Keratinocyte (primary cell): Measurements from ENCODE around the gene DCUN1D2. TPM values are rescaled to one million over a fixed set of nuclear protein-coding genes. Genes with fewer than 3 reads are reported as not detected.

ENCODE experiments used
- DNase-seq: peaks from one replicate; pipeline ENCODE4 v3.0.0-alpha.2; 2011; ENCODE audit warnings: low read depth, missing footprints, low spot score
- FAIRE-seq: peaks from 2 replicates; lab custom pipeline; 2011; peaks lifted over from hg19 to GRCh38; lab: Jason Lieb, UNC
- H2AFZ ChIP-seq: 2 replicates; pipeline ENCODE4 v1.6.0; 2012; ENCODE audit warnings: low read length, control low read depth, inconsistent platforms; ENCODE audit not compliant: control insufficient read depth
- H3K27ac ChIP-seq: 2 replicates; pipeline ENCODE4 v1.5.1; 2011; ENCODE audit warnings: low read length; ENCODE audit not compliant: control insufficient read depth, insufficient read depth
- H3K27me3 ChIP-seq: 3 replicates; pipeline ENCODE4 v1.6.0; 2011; ENCODE audit warnings: low read length; ENCODE audit not compliant: control insufficient read depth, insufficient read depth; ENCODE audit errors: extremely low read depth
- H3K36me3 ChIP-seq, 2 experiments: 2 replicates in 1 of 2; 3 replicates in 1 of 2; pipeline ENCODE4 v1.5.1; 2011; ENCODE audit warnings: low read length in 2 of 2, mild to moderate bottlenecking in 1 of 2; ENCODE audit not compliant: control insufficient read depth in 2 of 2, insufficient read depth in 2 of 2; ENCODE audit errors: extremely low read depth in 1 of 2
- H3K4me1 ChIP-seq: 3 replicates; pipeline ENCODE4 v1.5.1; 2011; ENCODE audit warnings: low read length; ENCODE audit not compliant: control insufficient read depth, insufficient read depth; ENCODE audit errors: extremely low read depth
- H3K4me2 ChIP-seq: 3 replicates; pipeline ENCODE4 v1.6.0; 2011; ENCODE audit warnings: low read depth, low read length; ENCODE audit not compliant: control insufficient read depth, insufficient read depth; ENCODE audit errors: extremely low read depth
- H3K4me3 ChIP-seq, 3 experiments: fragments of 200-600 bp in 1 of 3; sonication (generic) in 1 of 3; 2 replicates in 2 of 3; 3 replicates in 1 of 3; pipeline ENCODE4 v1.5.1; 2011 to 2016; ENCODE audit warnings: low read length in 3 of 3, mild to moderate bottlenecking in 3 of 3, control low read depth in 2 of 3, inconsistent platforms in 1 of 3, low read depth in 1 of 3, mixed read lengths in 1 of 3, mixed run types in 1 of 3, moderate library complexity in 1 of 3; ENCODE audit not compliant: control insufficient read depth in 2 of 3, insufficient read depth in 2 of 3; ENCODE audit errors: extremely low read depth in 1 of 3
- H3K79me2 ChIP-seq: 2 replicates; pipeline ENCODE4 v1.6.0; 2012; ENCODE audit warnings: low read length; ENCODE audit not compliant: control insufficient read depth, insufficient read depth
- H3K9ac ChIP-seq: 3 replicates; pipeline ENCODE4 v1.6.0; 2011; ENCODE audit warnings: low read length; ENCODE audit not compliant: control insufficient read depth, insufficient read depth; ENCODE audit errors: extremely low read depth
- H3K9me1 ChIP-seq: 3 replicates; pipeline ENCODE4 v1.6.0; 2011; ENCODE audit warnings: low read length; ENCODE audit not compliant: control insufficient read depth, insufficient read depth; ENCODE audit errors: extremely low read depth
- H3K9me3 ChIP-seq: 2 replicates; pipeline ENCODE4 v1.5.1; 2012; ENCODE audit warnings: low read depth, low read length; ENCODE audit not compliant: control insufficient read depth
- H4K20me1 ChIP-seq: 3 replicates; pipeline ENCODE4 v1.6.0; 2011; ENCODE audit warnings: low read length; ENCODE audit not compliant: control insufficient read depth, insufficient read depth; ENCODE audit errors: extremely low read depth
- EZH2 ChIP-seq: IDR thresholded peaks from one replicate; pipeline ENCODE4 v1.6.1; 2012; ENCODE audit warnings: inconsistent platforms, mild to moderate bottlenecking, low read length, moderate library complexity
- dilution Hi-C: fragments of 300-500 bp; cut with MboI; formaldehyde crosslinking; loops from one replicate; pipeline ENCODE4 v1.7.0; 2020; ENCODE audit warnings: low sequenced_read_pairs; ENCODE audit not compliant: extremely low pct_ligation_motif_present
- polyA plus RNA-seq, 5 experiments: library from polyadenylated mRNA; depleted of rRNA in 3 of 5; stranded (reverse) in 3 of 5; stranded (forward) in 1 of 5; unstranded in 1 of 5; fragments of >200 nt; gene quantifications; 1 replicate in 1 of 5; 2 replicates in 3 of 5; 3 replicates in 1 of 5; pipeline versions ENCODE4 v1.2.1 to v1.2.3, GENCODE V29; 2011 to 2012; ENCODE audit warnings: missing spikeins in 2 of 5, low read depth in 1 of 5, low replicate concordance in 1 of 5
- TF ChIP-seq, protein P1 (sequence below), 3 experiments: IDR thresholded peaks in 1 of 3; conservative IDR thresholded peaks in 1 of 3; optimal IDR thresholded peaks in 1 of 3; 2 replicates in 2 of 3; 3 replicates in 1 of 3; pipeline versions ENCODE3 to v1.5.1; 2011; ENCODE audit warnings: low read length in 3 of 3, mild to moderate bottlenecking in 3 of 3, moderate library complexity in 2 of 3, control low read depth in 1 of 3, inconsistent platforms in 1 of 3; ENCODE audit not compliant: insufficient read depth in 2 of 3; ENCODE audit errors: extremely low read depth in 1 of 3

Gene DCUN1D2
- polyA plus RNA-seq, 1 donor (not counting 4 experiments of a cell fraction or from before 2014, with no cell fraction given): 9.1 TPM

DNA sequence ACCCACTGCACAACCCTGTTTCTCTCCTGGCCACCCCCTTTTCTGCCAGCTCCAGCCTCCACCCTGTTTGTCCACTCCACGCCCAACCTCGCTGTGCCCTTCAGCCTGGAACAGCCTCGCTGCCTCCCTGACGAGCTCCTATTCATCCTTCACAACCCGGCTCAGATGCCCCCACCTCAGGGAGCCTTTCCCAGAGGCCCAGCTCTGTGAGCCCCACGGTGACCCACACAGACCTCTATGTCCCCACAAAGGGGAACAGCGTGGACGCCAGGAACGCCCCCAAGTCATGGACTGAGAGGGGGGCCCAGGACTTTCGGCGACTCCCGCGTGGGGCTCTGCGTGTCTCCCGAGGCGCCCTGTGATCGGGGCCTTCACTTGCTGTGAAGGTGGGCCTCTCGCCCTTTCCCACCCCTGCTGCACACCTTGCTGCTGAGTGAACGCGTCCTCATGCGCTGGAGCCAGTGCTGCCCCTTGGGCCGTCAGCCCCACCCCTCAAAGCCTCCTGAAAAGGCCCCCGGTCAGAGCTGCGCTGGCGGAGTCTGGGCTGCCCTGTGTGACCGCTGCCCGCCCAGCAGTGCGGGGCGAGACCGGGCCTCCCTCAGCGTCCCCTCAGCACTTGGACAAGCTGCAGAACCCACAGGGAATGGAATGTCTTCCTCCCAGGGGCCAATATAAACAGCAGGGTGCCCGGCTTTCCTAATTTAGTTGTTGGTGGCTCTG lies 77.2 kb downstream of the DCUN1D2 start:
- H3K9me3 ChIP-seq: no peaks in the 10 kb centered on the region
- H4K20me1 ChIP-seq: no peaks in the 10 kb centered on the region
- H3K36me3 ChIP-seq: no peaks in the 10 kb centered on the region
- FAIRE-seq (no peak), DNase-seq (no peak)
- dilution Hi-C loops: no loop called here
- H3K9ac ChIP-seq: no peak overlapping the region
- no peaks in the 10 kb centered on the region for H3K4me1 ChIP-seq
- no peak overlapping the region for H2AFZ ChIP-seq
- H3K79me2 ChIP-seq: no peaks in the 10 kb centered on the region
- H3K4me3 ChIP-seq: no peak overlapping the region
- H3K9me1 ChIP-seq: no peaks in the 10 kb centered on the region
- H3K27ac ChIP-seq: no peak overlapping the region
- H3K27me3 ChIP-seq: peaks cover 6% of the 10 kb centered on the region
- TF ChIP-seq, protein P1, sequence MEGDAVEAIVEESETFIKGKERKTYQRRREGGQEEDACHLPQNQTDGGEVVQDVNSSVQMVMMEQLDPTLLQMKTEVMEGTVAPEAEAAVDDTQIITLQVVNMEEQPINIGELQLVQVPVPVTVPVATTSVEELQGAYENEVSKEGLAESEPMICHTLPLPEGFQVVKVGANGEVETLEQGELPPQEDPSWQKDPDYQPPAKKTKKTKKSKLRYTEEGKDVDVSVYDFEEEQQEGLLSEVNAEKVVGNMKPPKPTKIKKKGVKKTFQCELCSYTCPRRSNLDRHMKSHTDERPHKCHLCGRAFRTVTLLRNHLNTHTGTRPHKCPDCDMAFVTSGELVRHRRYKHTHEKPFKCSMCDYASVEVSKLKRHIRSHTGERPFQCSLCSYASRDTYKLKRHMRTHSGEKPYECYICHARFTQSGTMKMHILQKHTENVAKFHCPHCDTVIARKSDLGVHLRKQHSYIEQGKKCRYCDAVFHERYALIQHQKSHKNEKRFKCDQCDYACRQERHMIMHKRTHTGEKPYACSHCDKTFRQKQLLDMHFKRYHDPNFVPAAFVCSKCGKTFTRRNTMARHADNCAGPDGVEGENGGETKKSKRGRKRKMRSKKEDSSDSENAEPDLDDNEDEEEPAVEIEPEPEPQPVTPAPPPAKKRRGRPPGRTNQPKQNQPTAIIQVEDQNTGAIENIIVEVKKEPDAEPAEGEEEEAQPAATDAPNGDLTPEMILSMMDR (optimal IDR thresholded peaks at IDR 0.05 in 1 of 3, IDR thresholded peaks at IDR 0.05 in 1 of 3, conservative IDR thresholded peaks at IDR 0.05 in 1 of 3; ENCODE audit: extremely low read depth in 1 of 3, insufficient read depth in 2 of 3, low read length in 3 of 3): no peak
- no peak for TF ChIP-seq EZH2
- H3K4me2 ChIP-seq: no peak overlapping the region

DNA sequence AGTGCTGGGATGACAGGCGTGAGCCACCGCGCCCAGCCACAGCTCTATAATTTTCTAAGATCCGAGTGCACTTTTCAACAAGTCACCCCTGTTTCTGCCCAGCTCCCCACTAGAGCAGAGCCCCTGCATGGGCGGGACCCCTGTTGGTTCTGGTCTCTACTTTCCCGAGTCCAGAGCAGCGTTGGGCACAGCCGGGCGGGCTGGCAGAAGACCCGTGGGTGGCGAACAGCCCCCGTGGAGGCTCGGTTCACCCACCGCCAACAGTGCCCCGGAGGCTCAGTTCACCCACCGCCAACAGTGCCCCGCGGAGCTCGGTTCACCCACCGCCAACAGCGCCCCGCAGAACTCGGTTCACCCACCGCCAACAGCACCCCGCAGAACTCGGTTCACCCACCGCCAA lies 78.1 kb downstream of the DCUN1D2 start:
- TF ChIP-seq EZH2: no peak
- TF ChIP-seq, protein P1 (optimal IDR thresholded peaks at IDR 0.05 in 1 of 3, IDR thresholded peaks at IDR 0.05 in 1 of 3, conservative IDR thresholded peaks at IDR 0.05 in 1 of 3; ENCODE audit: extremely low read depth in 1 of 3, insufficient read depth in 2 of 3, low read length in 3 of 3): no peak
- Histone ChIP-seq H3K79me2 (no peaks in the 10 kb centered on the region), H3K36me3 (no peaks in the 10 kb centered on the region), H3K4me2 (no peak overlapping the region), H3K4me3 (no peak overlapping the region), H3K9me3 (no peaks in the 10 kb centered on the region), H3K27ac (no peak overlapping the region), H3K9ac (no peak overlapping the region), H4K20me1 (no peaks in the 10 kb centered on the region), H3K9me1 (no peaks in the 10 kb centered on the region), H3K4me1 (no peaks in the 10 kb centered on the region), H2AFZ (no peak overlapping the region), H3K27me3 (peaks cover 9% of the 10 kb centered on the region)
- DNase-seq: no peak
- dilution Hi-C loops: no loop called here
- no peak for FAIRE-seq
